AG04450 (cell line): Measurements from ENCODE around the gene ANO1. TPM values are rescaled to one million over a fixed set of nuclear protein-coding genes. Genes with fewer than 3 reads are reported as not detected.

Experiments
- CTCF ChIA-PET: fragments of 300-600, 350-600 bp; formaldehyde crosslinking; extraction: SDS; loops from one replicate; lab custom pipeline; 2022; ENCODE audit warnings: antibody characterized with exemption, inconsistent platforms; lab: Charles Lee
- POLR2A ChIA-PET: fragments of 350-600 bp; formaldehyde crosslinking; extraction: SDS; loops from one replicate; lab custom pipeline; 2021; ENCODE audit warnings: antibody characterized with exemption, inconsistent platforms; lab: Yijun Ruan, JAX
- DNase-seq: peaks from one replicate; pipeline ENCODE4 v3.0.0-alpha.2; 2011; ENCODE audit warnings: low read depth, low spot score
- H3K27ac ChIP-seq: one replicate; pipeline ENCODE4 v1.5.1; 2012; ENCODE audit warnings: low read depth, low read length, control low read depth
- H3K27me3 ChIP-seq: one replicate; pipeline ENCODE4 v1.6.0; 2012; ENCODE audit warnings: low read length; ENCODE audit not compliant: control insufficient read depth, insufficient read depth
- H3K4me3 ChIP-seq: 2 replicates; pipeline ENCODE4 v1.5.1; 2011; ENCODE audit warnings: mild to moderate bottlenecking, low read depth, low read length, control low read depth
- H3K9me3 ChIP-seq: 2 replicates; pipeline ENCODE4 v1.5.1; 2012; ENCODE audit warnings: low read length; ENCODE audit not compliant: control insufficient read depth, insufficient read depth
- polyA plus RNA-seq: library from polyadenylated mRNA; depleted of rRNA; stranded (reverse); fragments of >200 nt; gene quantifications from 2 replicates; pipeline ENCODE4 v1.2.3, GENCODE V29; 2011
- TF ChIP-seq, protein P1 (sequence below): IDR thresholded peaks from 2 replicates; pipeline ENCODE4 v1.5.1; 2011; ENCODE audit warnings: low read depth, low read length, control low read depth, inconsistent platforms

The ANO1 gene
- polyA plus RNA-seq, 1 experiment: 10.3 TPM

DNA sequence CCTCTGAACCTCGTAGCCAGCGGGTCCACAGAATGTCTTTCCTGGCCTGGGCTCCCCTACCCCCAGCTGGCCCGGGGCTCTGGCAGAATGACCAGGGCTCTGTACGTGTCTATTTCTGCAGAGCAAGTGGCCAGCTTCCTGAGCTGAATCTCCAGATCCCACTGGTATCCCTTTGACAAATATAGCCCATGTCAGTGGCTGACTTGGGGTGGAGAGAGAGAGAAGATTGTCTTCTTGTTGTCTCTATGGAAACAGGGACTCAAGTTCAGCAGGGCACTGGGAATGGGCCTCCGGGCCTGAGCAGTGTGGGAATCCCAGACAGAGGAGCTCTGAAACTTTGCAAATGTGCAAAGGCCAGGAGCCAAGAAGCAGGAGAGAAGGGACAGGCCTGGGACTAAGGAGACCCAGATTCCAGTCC, 33.9 kb downstream of the ANO1 start:
- TF ChIP-seq, protein P1, sequence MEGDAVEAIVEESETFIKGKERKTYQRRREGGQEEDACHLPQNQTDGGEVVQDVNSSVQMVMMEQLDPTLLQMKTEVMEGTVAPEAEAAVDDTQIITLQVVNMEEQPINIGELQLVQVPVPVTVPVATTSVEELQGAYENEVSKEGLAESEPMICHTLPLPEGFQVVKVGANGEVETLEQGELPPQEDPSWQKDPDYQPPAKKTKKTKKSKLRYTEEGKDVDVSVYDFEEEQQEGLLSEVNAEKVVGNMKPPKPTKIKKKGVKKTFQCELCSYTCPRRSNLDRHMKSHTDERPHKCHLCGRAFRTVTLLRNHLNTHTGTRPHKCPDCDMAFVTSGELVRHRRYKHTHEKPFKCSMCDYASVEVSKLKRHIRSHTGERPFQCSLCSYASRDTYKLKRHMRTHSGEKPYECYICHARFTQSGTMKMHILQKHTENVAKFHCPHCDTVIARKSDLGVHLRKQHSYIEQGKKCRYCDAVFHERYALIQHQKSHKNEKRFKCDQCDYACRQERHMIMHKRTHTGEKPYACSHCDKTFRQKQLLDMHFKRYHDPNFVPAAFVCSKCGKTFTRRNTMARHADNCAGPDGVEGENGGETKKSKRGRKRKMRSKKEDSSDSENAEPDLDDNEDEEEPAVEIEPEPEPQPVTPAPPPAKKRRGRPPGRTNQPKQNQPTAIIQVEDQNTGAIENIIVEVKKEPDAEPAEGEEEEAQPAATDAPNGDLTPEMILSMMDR: no peak
- Histone ChIP-seq H3K9me3 (no peaks in the 10 kb centered on the region; the same call in 1 of the 2 replicates), H3K4me3 (no peak overlapping the region), H3K27me3 (no peaks in the 10 kb centered on the region), H3K27ac (no peak overlapping the region)
- DNase-seq: no peak
- CTCF ChIA-PET: no interaction called here
- POLR2A ChIA-PET: no interaction called here

DNA sequence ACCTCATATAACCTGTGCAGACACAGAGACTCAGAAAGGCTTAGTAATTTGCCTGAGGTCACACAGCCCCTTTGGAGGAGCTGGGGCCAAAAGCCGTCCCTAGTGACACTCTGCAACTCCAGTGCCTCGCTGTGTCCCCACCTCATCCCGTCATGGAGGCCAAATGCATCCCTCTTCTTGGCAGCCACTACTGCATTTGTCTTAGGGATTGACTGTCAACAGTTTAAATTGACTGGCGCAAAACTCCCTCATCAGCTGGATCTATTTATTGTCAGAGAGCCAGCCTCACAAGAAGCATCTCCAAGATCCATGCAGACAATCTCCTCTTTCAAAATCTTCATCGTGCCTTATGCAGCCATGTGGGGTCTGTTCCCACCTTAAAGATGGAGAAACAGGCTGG, 35.7 kb downstream of the ANO1 start:
- no peaks in the 10 kb centered on the region; the same call in 1 of the 2 replicates for H3K9me3 ChIP-seq
- H3K27me3 ChIP-seq: no peaks in the 10 kb centered on the region
- no peak for DNase-seq
- ChIA-PET CTCF (no interaction called here), POLR2A (interaction anchor here (0.6 kb wide), 1 partner anchor 1825 kb away, joined by 7 read pairs; no protein-coding TSS in a partner anchor)
- TF ChIP-seq, protein P1: no peak
- peak overlapping the region; percentile 31 for H3K27ac ChIP-seq
- H3K4me3 ChIP-seq: no peak overlapping the region

DNA sequence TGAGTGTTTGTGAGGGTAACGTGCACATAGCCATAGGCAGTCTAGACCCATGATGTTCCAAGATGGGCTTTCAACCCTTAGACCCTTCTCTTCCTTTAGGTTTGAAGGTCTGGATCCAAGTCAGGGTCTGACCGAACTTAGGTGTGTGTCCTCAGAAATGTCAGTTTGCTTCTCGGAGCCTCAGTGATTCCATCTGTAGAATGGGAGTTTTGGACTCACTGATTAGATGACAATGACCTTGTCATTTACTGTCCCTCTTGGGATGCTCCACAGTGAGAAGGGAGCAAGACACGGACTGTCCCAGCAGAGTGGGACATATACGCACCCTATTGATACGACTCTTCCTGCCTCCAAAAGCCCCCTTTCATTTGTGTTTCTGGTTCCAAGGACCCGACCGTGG, 37.7 kb downstream of the ANO1 start:
- TF ChIP-seq, protein P1: no peak
- Histone ChIP-seq H3K27ac (no peak overlapping the region), H3K27me3 (peaks cover 3% of the 10 kb centered on the region), H3K4me3 (no peak overlapping the region), H3K9me3 (no peaks in the 10 kb centered on the region; the same call in 1 of the 2 replicates)
- DNase-seq: no peak
- ChIA-PET CTCF (no interaction called here), POLR2A (no interaction called here)

DNA sequence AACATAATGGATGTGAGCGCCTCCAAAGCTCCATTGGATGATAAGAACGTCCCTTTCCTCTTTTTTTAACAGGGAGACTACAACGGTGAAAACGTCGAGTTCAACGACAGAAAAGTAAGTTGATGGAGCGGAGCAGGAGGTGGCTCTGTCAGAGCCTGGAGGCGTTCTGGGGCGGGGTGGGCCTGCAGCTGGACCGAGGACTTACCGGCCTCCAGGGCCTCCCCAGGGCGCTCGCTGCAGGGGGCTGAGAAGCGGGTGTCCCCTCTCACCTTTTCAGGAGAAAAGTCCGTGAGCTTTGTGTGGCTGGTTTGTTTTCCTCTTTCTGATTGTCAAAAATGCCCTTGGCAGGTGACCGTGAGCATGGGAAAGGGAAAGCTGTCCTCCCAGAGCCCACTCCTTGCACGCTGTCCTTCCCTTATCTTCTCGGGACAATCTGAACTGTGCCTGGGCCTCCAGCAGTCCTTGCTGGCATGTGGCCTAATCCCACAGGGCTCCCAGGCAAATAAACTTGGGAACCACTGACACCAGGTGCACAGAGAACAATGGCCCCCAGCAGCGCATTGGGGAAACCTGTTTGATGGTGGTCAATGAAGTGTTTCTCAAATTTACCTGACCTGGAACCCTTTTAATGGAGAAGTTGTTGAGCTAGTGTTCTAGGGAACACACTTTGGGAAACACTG, 38.4 kb downstream of the ANO1 start:
- TF ChIP-seq, protein P1: no peak
- no peak overlapping the region for H3K27ac ChIP-seq
- H3K4me3 ChIP-seq: no peak overlapping the region
- ChIA-PET CTCF (interaction anchor here (0.6 to 0.7 kb wide), 3 partner anchors 61 to 285 kb away, joined by 4 to 6 read pairs (median 4); no protein-coding TSS in a partner anchor), POLR2A (no interaction called here)
- DNase-seq: no peak
- peaks cover 3% of the 10 kb centered on the region for H3K27me3 ChIP-seq
- H3K9me3 ChIP-seq: no peaks in the 10 kb centered on the region; the same call in 1 of the 2 replicates

DNA sequence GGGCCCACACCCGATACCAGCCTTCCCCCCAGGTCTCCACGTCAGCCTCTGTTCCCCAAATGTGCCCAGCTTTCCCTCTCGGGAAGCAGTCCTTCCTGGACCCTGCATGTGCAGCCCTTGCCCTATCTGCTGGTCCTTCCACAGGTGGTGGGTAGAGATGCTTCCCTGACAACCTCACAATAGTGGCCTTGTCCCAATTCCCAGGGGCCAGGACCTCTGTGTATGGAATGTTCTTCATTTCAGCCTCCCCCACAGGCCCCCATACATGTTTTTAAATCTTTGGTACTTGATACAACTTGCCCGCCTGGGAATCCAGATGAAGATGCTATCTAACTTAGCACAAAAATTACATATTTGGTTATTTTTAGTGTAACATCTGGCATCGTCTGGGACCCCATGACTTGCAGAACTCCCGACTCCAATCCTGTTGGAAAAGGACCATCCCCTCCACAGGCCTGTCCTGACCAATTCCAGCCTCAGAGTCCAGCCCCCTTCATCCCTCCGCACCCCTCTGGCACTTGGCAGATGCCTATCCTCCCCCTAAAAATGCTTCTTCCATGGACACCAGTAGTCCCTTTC, 39.5 kb downstream of the ANO1 start:
- Histone ChIP-seq H3K27me3 (peaks cover 3% of the 10 kb centered on the region), H3K27ac (no peak overlapping the region), H3K4me3 (no peak overlapping the region), H3K9me3 (no peaks in the 10 kb centered on the region; the same call in 1 of the 2 replicates)
- TF ChIP-seq, protein P1: no peak
- ChIA-PET POLR2A (no interaction called here), CTCF (interaction anchor here (0.7 kb wide), 1 partner anchor 75 kb away, joined by 4 read pairs; no protein-coding TSS in a partner anchor)
- DNase-seq: no peak
